Activated T-helper 17 cell treated with anti-CD3 and anti-CD28 coated beads, Interleukin-2, amount 50 U/mL, for 72 hours (primary cell): Measurements from ENCODE around the gene ATP6V0E1. TPM values are rescaled to one million over a fixed set of nuclear protein-coding genes. Genes with fewer than 3 reads are reported as not detected.

ENCODE experiments used
- ATAC-seq: fragments of 150-1000 bp; cut with Tn5 transposase; replicated peaks from 2 replicates; pipeline ENCODE4 v1.10.0; 2021; ENCODE audit warnings: mild to moderate bottlenecking, moderate library complexity
- H3K27ac Mint-ChIP-seq: one replicate; pipeline ENCODE4 v1.8.0; 2022; ENCODE audit warnings: mixed read lengths
- H3K27me3 Mint-ChIP-seq: one replicate; pipeline ENCODE4 v1.8.0; 2022; ENCODE audit warnings: mixed read lengths
- H3K36me3 Mint-ChIP-seq: one replicate; pipeline ENCODE4 v1.8.0; 2022; ENCODE audit warnings: low read depth, mild to moderate bottlenecking, mixed read lengths
- H3K4me1 Mint-ChIP-seq: one replicate; pipeline ENCODE4 v1.8.0; 2022; ENCODE audit warnings: mixed read lengths
- H3K4me3 Mint-ChIP-seq: one replicate; pipeline ENCODE4 v1.8.0; 2022; ENCODE audit warnings: mild to moderate bottlenecking, mixed read lengths
- H3K9me3 Mint-ChIP-seq: one replicate; pipeline ENCODE4 v1.8.0; 2022; ENCODE audit warnings: mixed read lengths
- total RNA-seq, 2 donors: library from RNA; stranded (reverse); gene quantifications; one replicate each; pipeline ENCODE4 v1.2.3, GENCODE V29; 2022

ATP6V0E1 gene
- total RNA-seq, 2 donors from 2014 or later, result 123 to 163 TPM

DNA sequence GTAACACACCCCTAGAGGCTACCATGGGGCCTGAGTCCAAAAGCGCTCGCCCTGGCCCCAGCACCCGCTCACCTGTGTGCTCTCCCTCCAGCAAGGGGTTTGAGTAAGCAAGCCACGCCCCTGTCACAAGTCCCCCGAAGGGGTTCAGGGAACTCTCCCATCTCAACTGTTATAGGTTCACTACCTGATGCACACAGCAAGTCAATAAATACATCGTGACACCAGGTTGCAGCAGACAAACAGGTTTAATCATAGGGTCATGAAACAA lies 64.2 kb downstream of the ATP6V0E1 start:
- no peak overlapping the region for H3K4me3 Mint-ChIP-seq
- no peak for ATAC-seq
- no peaks in the 10 kb centered on the region for H3K4me1 Mint-ChIP-seq
- H3K27ac Mint-ChIP-seq, result no peak overlapping the region
- no peaks in the 10 kb centered on the region for H3K9me3 Mint-ChIP-seq
- peaks cover 4% of the 10 kb centered on the region for H3K27me3 Mint-ChIP-seq
- H3K36me3 Mint-ChIP-seq, result no peaks in the 10 kb centered on the region

- Mint-ChIP-seq H3K27ac (no peak overlapping the region), H3K27me3 (peaks cover 4% of the 10 kb centered on the region), H3K4me1 (peaks cover 10% of the 10 kb centered on the region), H3K9me3 (no peaks in the 10 kb centered on the region), H3K36me3 (no peaks in the 10 kb centered on the region), H3K4me3 (no peak overlapping the region)
- ATAC-seq, result no peak
These were observed 67.2 kb downstream of the ATP6V0E1 start for GRCh38 chr5:173050791-173051190.

- no peaks in the 10 kb centered on the region for H3K9me3 Mint-ChIP-seq
- H3K4me1 Mint-ChIP-seq, result peaks cover 10% of the 10 kb centered on the region
- H3K27me3 Mint-ChIP-seq, result peaks cover 4% of the 10 kb centered on the region
- no peak overlapping the region for H3K27ac Mint-ChIP-seq
- no peak overlapping the region for H3K4me3 Mint-ChIP-seq
- ATAC-seq, result no peak
- H3K36me3 Mint-ChIP-seq, result no peaks in the 10 kb centered on the region
These were observed 68.2 kb downstream of the ATP6V0E1 start for GRCh38 chr5:173051746-173052145.

- no peak for ATAC-seq
- no peaks in the 10 kb centered on the region for H3K9me3 Mint-ChIP-seq
- no peak overlapping the region for H3K27ac Mint-ChIP-seq
- peaks cover 4% of the 10 kb centered on the region for H3K27me3 Mint-ChIP-seq
- no peaks in the 10 kb centered on the region for H3K36me3 Mint-ChIP-seq
- no peak overlapping the region for H3K4me3 Mint-ChIP-seq
- peaks cover 10% of the 10 kb centered on the region for H3K4me1 Mint-ChIP-seq
These were observed 69.5 kb downstream of the ATP6V0E1 start for GRCh38 chr5:173053041-173053440.

DNA sequence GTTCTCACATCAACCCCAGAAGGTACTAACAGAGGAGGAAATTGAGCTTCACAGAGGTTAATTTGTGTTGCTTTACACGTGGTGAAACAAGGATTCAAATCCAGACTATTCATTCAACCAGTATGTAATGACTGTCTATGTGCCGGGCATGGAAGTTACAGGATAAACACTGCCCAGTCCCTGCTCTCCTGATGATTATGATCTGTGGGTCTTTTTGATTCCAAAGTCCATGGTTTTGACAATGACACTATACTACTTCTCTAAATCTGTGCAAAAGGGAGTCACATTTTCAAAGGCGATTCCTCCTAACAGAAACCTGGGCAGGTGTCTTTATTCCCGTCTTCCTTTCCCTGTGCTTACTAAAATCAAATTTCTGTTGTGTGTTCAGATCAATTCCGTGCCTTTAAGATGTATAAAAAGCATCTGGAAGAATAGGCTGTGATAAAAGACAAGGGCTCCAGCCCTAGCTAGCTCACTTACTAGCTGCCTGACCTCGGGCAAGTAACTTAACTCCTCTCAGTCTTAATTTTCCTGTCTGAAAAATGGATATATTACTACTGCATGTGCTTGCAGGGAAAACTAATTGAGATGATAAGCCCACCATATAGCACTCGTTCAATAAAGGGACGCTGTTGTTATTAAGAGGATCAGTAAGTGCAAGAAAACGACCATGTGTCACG lies 71.6 kb downstream of the ATP6V0E1 start:
- Mint-ChIP-seq H3K27me3 (peaks cover 4% of the 10 kb centered on the region), H3K4me3 (peak overlapping the region; percentile 91)

DNA sequence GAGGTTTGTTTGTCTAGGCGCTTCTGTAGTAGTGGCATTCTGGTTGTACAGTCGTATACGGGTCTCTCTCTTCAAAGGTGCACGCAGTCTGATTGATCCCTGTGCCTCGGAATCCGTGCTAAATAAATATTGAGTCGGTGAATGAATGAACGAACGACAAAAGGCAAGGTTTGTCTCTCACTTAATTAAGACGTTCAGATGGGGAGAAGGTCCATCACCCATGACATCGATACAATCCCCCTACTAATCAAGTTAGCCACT lies 72.1 kb downstream of the ATP6V0E1 start:
- peaks cover 15% of the 10 kb centered on the region for H3K4me1 Mint-ChIP-seq
- H3K9me3 Mint-ChIP-seq, result no peaks in the 10 kb centered on the region
- no peak for ATAC-seq
- peaks cover 4% of the 10 kb centered on the region for H3K27me3 Mint-ChIP-seq
- H3K27ac Mint-ChIP-seq, result peak overlapping the region; percentile 96
- peaks cover 11% of the 10 kb centered on the region for H3K36me3 Mint-ChIP-seq
- peak overlapping the region; percentile 91 for H3K4me3 Mint-ChIP-seq

More for the DNA sequence above, 71.6 kb downstream of the ATP6V0E1 start:
- Mint-ChIP-seq H3K36me3 (peaks cover 6% of the 10 kb centered on the region), H3K27ac (peak overlapping the region; percentile 96), H3K9me3 (no peaks in the 10 kb centered on the region), H3K4me1 (peaks cover 15% of the 10 kb centered on the region)
- no peak for ATAC-seq

GRCh38 chr5:173055983-173056782 lies 72.6 kb downstream of the ATP6V0E1 start, which contains the start of gene CREBRF:
Gene CREBRF, plus strand, starts transcription at chr5:173056352. Its CDS starts 24,424 bp downstream, at chr5:173080776.
- Mint-ChIP-seq H3K4me1 (peaks cover 15% of the 10 kb centered on the region), H3K36me3 (peaks cover 15% of the 10 kb centered on the region), H3K9me3 (no peaks in the 10 kb centered on the region), H3K27ac (peak within 1 kb of the TSS; percentile 96), H3K27me3 (peaks cover 4% of the 10 kb centered on the region), H3K4me3 (peak within 1 kb of the TSS; percentile 91)
- peak; percentile 74 for ATAC-seq

GRCh38 chr5:173056783-173057061 lies 73.2 kb downstream of the ATP6V0E1 start:
- peaks cover 15% of the 10 kb centered on the region for H3K4me1 Mint-ChIP-seq
- H3K4me3 Mint-ChIP-seq, result peak overlapping the region; percentile 91
- peak; percentile 53 for ATAC-seq
- H3K9me3 Mint-ChIP-seq, result no peaks in the 10 kb centered on the region
- H3K27ac Mint-ChIP-seq, result peak overlapping the region; percentile 94
- H3K36me3 Mint-ChIP-seq, result peaks cover 19% of the 10 kb centered on the region
- H3K27me3 Mint-ChIP-seq, result peaks cover 4% of the 10 kb centered on the region

- Mint-ChIP-seq H3K4me1 (peaks cover 19% of the 10 kb centered on the region), H3K4me3 (peak overlapping the region; percentile 91)
These were observed 73.7 kb downstream of the ATP6V0E1 start for GRCh38 chr5:173057062-173057924.

GRCh38 chr5:173062141-173062540 lies 78.6 kb downstream of the ATP6V0E1 start:
- Mint-ChIP-seq H3K4me1 (peaks cover 29% of the 10 kb centered on the region), H3K4me3 (peak overlapping the region; percentile 44), H3K36me3 (peaks cover 25% of the 10 kb centered on the region), H3K27ac (peak overlapping the region; percentile 64), H3K27me3 (no peaks in the 10 kb centered on the region), H3K9me3 (no peaks in the 10 kb centered on the region)
- ATAC-seq, result no peak

More at GRCh38 chr5:173057062-173057924, 73.7 kb downstream of the ATP6V0E1 start:
- Mint-ChIP-seq H3K27me3 (no peaks in the 10 kb centered on the region), H3K9me3 (no peaks in the 10 kb centered on the region), H3K27ac (peak overlapping the region; percentile 94), H3K36me3 (peaks cover 19% of the 10 kb centered on the region)
- ATAC-seq, result peak; percentile 91

DNA sequence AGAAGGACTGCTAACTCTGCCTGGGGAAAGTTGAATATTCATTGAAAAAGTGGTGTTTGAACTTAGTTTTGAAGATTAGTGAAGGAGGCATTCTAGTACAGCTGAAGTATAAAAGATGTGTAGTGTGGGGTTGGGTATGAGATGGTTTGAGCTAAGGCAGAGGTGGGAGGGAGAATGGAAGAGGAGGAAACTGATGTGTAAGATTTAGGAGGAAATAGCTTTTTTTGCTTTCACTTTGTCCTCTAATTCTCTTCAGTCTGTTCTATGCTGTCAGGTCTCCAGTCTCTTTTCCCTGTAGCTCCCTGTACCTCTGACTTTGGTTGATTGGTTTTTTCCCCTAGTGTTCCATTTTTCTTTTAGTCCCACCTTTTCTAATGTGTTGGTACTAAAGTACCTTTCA lies 81.6 kb downstream of the ATP6V0E1 start:
- H3K4me1 Mint-ChIP-seq, result peaks cover 36% of the 10 kb centered on the region
- no peaks in the 10 kb centered on the region for H3K9me3 Mint-ChIP-seq
- peak overlapping the region; percentile 68 for H3K4me3 Mint-ChIP-seq
- H3K27ac Mint-ChIP-seq, result peak overlapping the region; percentile 61
- no peaks in the 10 kb centered on the region for H3K27me3 Mint-ChIP-seq
- peaks cover 19% of the 10 kb centered on the region for H3K36me3 Mint-ChIP-seq
- ATAC-seq, result peak; percentile 91

DNA sequence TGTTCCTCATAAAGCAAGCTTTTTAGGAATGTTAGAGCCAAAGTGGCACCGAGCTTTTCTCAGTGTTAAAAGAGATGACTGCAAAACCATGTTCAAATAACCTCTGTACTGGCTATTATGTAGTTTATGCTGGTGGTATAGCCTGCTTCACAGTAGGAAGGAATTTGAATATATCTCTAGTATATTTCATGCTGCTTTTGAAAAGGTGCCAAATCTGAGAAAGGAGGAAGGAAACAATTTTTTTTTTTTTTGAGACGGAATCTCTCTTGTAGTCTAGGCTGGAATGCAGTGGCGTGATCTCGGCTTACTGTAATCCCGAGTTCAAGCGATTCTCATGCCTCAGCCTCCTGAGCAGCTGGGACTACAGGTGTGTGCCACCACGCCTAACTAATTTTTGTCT lies 86.1 kb downstream of the ATP6V0E1 start:
- no peaks in the 10 kb centered on the region for H3K9me3 Mint-ChIP-seq
- peaks cover 38% of the 10 kb centered on the region for H3K4me1 Mint-ChIP-seq
- no peak overlapping the region for H3K4me3 Mint-ChIP-seq

DNA sequence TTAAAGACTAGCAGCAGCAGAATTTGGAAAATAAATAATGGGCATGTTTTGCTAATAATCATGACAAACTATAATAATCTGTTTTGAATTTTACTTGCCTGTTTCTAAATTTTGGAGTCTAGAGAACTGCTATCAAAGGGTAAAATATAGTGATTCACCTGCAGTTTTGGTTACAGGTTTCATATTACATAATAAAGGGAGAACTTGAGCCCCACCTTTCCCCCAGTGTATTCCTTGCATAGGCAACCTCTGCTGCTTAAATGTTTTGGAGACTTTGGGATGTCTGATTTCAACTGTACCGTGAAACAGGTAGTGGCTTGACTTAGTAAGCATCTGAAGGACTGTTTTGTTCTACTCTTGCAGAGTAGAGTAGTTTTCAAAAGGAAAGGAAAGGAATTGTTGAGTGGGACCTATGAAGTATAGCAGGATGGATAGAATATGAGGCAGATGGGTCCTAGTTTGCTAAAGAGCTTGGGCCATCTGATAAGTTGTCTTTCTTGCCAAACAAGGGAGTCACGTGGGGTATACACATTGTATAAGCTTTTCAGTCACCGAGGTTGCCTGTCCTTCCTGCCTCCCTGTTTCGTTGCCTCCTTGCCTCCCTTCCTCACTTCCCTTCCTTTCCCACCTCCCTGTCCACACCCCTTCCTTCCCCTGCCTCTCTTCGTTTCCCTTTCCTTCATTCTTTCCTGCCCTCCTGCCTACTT lies 91.7 kb downstream of the ATP6V0E1 start:
- H3K4me1 Mint-ChIP-seq, result peaks cover 21% of the 10 kb centered on the region
- H3K9me3 Mint-ChIP-seq, result no peaks in the 10 kb centered on the region
- peak overlapping the region; percentile 65 for H3K27ac Mint-ChIP-seq
- ATAC-seq, result no peak
- peaks cover 6% of the 10 kb centered on the region for H3K36me3 Mint-ChIP-seq
- H3K4me3 Mint-ChIP-seq, result peak overlapping the region; percentile 12
- no peaks in the 10 kb centered on the region for H3K27me3 Mint-ChIP-seq

More for the DNA sequence above, 86.1 kb downstream of the ATP6V0E1 start:
- ATAC-seq, result no peak
- no peaks in the 10 kb centered on the region for H3K36me3 Mint-ChIP-seq
- no peaks in the 10 kb centered on the region for H3K27me3 Mint-ChIP-seq
- H3K27ac Mint-ChIP-seq, result no peak overlapping the region

- peaks cover 18% of the 10 kb centered on the region for H3K4me1 Mint-ChIP-seq
- no peak for ATAC-seq
- H3K4me3 Mint-ChIP-seq, result no peak overlapping the region
- H3K9me3 Mint-ChIP-seq, result no peaks in the 10 kb centered on the region
- H3K27ac Mint-ChIP-seq, result no peak overlapping the region
- H3K27me3 Mint-ChIP-seq, result no peaks in the 10 kb centered on the region
- peaks cover 13% of the 10 kb centered on the region for H3K36me3 Mint-ChIP-seq
These were observed 92.4 kb downstream of the ATP6V0E1 start for GRCh38 chr5:173075970-173076369.
